HG02870 (cell line): ENCODE data around the gene SLC10A3.

Source experiments
- ATAC-seq: cut with Tn5 transposase; IDR thresholded peaks from one replicate; pipeline ENCODE4 v1.9.1; 2021; ENCODE audit warnings: mild to moderate bottlenecking, moderate library complexity; ENCODE audit not compliant: unreplicated experiment

The SLC10A3 gene

GRCh38 chrX:154441984-154442707 is 48.3 kb downstream of the SLC10A3 start:
- no peak for ATAC-seq

GRCh38 chrX:154441564-154441963 is 48.9 kb downstream of the SLC10A3 start:
- ATAC-seq: no peak

DNA sequence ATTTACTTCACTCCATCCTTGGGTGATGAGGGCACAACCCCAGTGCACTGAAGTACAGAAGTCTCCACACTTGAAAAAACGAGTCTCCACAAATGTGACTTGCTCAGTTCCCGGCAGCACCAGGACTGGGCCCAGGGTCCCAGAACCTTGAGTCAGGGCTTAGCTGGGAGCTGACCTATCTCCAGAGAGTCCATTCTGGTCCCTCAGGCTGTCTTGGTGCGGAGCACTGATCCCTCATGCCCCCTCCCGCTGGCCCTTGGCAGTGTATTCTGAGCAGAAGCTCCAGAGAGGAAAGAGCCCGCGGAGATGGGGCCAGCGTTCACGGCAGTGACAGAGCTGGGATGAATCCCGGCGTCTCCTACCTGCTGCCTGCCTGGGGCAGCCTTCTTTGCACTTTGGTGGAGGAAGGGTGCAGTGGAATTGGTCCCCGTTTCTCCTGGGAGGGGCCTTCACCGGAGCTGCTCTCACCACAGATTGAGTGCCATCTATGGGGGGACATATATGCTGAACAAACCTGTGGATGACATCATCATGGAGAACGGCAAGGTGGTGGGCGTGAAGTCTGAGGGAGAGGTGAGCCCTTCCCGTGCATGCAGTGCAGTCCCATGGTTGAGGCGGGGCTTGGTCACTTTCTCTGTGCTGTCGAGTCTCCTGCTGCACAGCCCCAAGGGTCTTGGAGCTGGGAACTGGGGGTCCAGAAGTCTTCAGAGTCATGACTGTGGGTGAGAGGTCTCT is 49.6 kb downstream of the SLC10A3 start:
- ATAC-seq: no peak

DNA sequence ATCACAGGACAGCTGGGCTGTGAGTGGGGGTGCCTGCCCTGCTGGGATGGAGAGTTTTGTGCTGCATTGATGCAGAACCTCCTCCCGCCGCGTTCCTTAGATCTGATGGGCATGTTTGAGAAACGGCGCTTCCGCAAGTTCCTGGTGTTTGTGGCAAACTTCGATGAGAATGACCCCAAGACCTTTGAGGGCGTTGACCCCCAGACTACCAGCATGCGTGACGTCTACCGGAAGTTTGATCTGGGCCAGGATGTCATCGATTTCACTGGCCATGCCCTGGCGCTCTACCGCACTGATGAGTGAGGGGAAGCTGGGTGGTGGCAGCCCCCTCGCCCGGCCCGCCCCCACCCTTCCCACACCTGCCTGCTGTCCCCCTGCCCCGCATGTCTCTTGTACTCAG is 50.6 kb downstream of the SLC10A3 start:
- no peak for ATAC-seq

DNA sequence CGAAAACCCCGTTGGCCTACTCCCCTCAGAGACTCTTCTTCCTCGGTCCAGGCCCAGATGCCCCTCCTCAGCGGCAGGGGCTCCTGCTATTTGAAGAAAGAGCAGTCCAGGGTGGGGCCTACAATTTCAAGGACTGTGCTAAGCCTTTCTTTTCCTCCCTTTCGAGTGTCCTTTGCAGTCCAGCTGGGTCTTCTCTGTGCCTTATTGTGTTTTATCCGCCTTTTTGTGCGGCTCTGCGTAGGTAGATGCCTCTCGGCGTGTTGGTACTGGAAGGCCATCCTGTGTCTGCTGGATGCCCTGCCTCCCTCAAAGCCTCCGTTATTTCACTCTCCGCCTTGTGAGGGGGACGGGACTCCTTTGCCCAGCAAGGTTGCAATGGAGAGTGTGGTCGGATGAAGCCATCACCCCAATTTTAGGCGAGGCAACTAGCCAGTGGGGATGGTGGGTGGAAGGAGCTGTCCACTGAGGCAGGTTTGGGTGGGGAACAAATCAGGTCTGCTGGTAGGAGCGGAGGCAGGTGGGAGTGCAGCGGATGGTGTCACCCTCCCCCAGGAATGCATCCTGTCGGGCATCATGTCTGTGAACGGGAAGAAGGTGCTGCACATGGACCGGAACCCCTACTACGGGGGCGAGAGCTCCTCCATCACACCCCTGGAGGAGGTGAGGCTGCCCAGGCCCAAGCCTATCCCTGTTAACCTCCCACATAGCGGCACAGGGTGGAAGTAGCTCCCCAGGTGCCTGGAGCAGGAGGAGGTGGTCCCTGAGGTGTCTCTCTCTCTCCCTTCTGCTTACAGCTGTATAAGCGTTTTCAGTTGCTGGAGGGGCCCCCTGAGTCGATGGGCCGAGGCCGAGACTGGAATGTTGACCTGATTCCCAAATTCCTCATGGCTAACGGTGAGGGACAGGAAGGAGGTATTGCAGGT is 52.2 kb downstream of the SLC10A3 start:
- no peak for ATAC-seq
